OCI-LY7 (cell line): ENCODE results near the gene UTS2R.
"Not testable (repeated sequence)": the region's sequence is repeated elsewhere in the genome, so short reads cannot be mapped to it uniquely, and the experiment has no call there.

ENCODE experiments used
- CTCF ChIP-seq: fragments of 200-600 bp; sonication (generic); conservative IDR thresholded peaks from 2 replicates; pipeline ENCODE4 v1.5.1; 2014; ENCODE audit warnings: mild to moderate bottlenecking, antibody characterized with exemption, low read length, moderate library complexity, mixed read lengths
- EZH2phosphoT487 ChIP-seq: fragments of 200-600 bp; sonication (generic); IDR thresholded peaks from 2 replicates; pipeline ENCODE4 v1.6.1; 2018; ENCODE audit warnings: low read depth, borderline replicate concordance, mild to moderate bottlenecking, mixed run types, antibody characterized with exemption, low read length, moderate library complexity, mixed read lengths

- TF ChIP-seq CTCF, EZH2phosphoT487: not testable (repeated sequence)
These were observed 23.6 kb upstream of the UTS2R start for GRCh38 chr17:82347994-82348393.
